NK-92 treated with Interleukin-12 subunit alpha and Interleukin-12 subunit beta, amount 100 ng/mL, for 24 hours (cell line): ENCODE measurements around the gene GUCY2D.

Source experiments
- DNase-seq: peaks from one replicate; lab custom pipeline; 2025; lab: John Stamatoyannopoulos, UW

Gene GUCY2D

GRCh38 chr17:7992516-7992915 is 9.9 kb upstream of the GUCY2D start:
- no peak for DNase-seq

GRCh38 chr17:7992924-7993323 is 9.5 kb upstream of the GUCY2D start:
- DNase-seq: no peak

DNA sequence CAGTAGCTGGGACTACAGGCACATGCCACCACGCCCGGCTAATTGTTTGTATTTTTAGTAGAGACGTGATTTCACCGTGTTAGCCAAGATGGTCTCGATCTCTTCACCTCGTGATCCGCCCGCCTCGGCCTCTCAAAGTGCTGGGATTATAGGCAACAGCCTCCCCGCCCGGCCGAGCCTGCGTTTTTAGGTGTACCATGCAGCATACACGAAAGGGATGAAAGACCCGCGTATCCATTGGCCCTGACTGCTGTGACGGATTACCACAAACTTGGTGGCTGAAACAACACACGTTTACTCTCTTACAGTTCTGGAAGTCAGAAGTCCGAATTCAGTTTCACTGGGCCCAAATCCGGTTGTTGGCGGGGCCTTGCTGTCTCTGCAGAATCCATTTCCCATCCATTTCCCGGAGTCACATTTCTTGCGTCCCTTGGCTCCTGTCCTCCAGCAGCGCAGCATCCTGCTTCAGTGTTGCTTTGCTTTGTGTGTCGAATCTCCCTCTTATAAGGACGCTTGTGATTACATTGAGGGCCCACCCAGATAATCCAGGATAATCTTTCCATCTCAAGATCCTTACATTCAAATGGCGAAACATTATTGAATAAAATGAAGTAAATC is 8.3 kb upstream of the GUCY2D start:
- no peak for DNase-seq

GRCh38 chr17:7995724-7996123 is 6.7 kb upstream of the GUCY2D start:
- no peak for DNase-seq

- DNase-seq: no peak
Observed at GRCh38 chr17:7997186-7997585, 5.2 kb upstream of the GUCY2D start.

GRCh38 chr17:8002721-8003593 is 542 bp downstream of the GUCY2D start:
- DNase-seq: no peak

- DNase-seq: no peak
Observed at GRCh38 chr17:8003594-8004181, 1.3 kb downstream of the GUCY2D start.

GRCh38 chr17:8004899-8005298 is 2.5 kb downstream of the GUCY2D start:
- no peak for DNase-seq

GRCh38 chr17:8005357-8005756 is 2.9 kb downstream of the GUCY2D start:
- no peak for DNase-seq

DNA sequence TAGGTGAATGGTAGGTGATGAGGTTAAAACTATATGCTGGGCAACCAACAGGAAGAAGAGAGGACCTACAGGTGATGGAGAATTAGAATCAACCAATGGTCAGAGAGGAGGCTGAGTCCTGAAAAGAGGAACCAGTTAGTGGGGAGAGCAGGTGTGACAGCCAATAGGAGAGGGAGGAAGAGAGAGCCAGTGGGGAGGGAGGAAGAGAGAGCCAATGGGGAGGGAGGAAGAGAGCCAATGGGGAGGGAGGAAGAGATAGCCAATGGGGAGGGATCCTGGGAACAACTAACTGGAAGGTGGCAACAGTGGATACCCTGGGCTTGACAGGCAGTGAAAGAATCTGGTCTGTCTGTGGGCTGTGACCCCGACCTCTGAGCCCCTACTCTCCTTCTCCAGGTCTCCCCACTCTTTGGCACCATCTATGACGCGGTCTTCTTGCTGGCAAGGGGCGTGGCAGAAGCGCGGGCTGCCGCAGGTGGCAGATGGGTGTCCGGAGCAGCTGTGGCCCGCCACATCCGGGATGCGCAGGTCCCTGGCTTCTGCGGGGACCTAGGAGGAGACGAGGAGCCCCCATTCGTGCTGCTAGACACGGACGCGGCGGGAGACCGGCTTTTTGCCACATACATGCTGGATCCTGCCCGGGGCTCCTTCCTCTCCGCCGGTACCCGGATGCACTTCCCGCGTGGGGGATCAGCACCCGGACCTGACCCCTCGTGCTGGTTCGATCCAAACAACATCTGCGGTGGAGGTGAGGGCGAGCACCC is 3.7 kb downstream of the GUCY2D start:
- DNase-seq: no peak

DNA sequence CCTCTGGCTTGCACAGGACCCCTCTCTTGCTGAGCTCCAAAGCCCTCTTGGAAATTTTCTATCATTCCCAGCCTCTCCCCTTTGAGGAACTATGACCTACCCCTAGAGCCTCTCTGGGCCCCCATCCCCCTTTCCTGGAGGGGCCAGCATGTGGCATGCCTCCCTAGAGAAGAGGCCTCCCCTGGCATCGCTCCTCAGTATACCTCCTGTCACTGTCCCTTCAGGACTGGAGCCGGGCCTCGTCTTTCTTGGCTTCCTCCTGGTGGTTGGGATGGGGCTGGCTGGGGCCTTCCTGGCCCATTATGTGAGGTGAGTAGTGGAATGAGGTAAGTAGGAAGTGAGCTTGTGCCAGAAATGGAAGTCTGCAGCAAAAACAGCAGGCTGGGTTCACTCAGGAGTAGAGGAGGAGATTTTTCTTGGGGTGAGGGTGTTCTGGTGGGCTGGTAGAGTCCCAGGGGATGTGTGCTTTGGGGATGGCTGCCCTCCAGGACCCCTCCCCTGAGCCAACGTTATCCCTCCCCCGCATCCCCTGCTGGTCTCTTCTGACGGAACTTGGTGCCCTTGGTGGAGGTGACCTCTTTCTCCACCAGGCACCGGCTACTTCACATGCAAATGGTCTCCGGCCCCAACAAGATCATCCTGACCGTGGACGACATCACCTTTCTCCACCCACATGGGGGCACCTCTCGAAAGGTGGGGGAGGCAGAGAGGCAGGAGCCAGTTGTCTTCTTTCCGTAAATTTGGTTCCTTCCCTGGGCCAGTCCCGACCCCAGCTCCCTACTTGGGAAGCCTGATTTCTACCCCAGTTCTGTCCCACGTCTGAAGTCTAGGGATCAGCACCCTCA is 4.6 kb downstream of the GUCY2D start:
- DNase-seq: no peak

DNA sequence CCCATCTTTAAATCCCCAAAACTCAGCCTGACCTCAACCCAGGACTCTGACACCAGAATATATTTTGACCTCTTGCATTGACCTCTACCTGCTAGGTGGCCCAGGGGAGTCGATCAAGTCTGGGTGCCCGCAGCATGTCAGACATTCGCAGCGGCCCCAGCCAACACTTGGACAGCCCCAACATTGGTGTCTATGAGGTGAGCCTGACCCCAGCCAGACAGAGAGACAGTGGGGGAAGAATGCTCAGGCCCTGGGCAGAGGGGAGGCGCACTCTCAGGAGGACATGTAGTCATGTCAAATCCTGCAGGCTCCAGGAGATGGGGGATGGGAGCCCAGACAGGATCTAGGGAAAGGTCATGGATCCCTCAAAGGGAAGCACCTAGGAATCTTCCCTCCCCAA is 5.4 kb downstream of the GUCY2D start:
- DNase-seq: no peak

- DNase-seq: no peak
Observed at GRCh38 chr17:8012045-8012580, 9.7 kb downstream of the GUCY2D start.

DNA sequence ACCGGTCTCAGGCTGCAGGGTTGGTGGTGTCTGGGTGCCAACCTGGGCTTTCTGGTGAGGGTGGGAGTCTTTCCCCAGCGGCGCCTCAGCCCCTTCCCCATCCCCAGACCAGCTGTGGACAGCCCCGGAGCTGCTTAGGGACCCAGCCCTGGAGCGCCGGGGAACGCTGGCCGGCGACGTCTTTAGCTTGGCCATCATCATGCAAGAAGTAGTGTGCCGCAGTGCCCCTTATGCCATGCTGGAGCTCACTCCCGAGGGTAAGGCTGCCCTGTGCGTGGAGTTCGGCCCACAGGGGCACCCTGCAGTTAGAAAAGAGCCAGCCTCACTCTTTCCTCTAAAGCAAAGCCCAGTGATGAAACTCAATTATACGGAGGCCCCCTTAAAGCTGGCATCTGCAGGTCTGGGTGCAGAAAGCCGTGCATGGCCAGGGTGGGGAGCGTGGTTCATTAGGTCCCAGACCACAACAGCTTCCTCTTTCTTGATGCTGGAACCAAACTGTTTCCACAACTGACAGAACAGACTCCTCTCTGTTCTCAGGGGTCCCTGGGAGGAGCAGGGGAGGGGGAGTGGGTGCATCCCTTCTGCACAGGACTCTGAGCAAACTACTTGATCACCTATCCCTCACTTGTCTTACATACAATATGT is 10.7 kb downstream of the GUCY2D start:
- no peak for DNase-seq

GRCh38 chr17:8013731-8014557 is 11.5 kb downstream of the GUCY2D start:
- no peak for DNase-seq

GRCh38 chr17:8014558-8014850 is 12.1 kb downstream of the GUCY2D start:
- no peak for DNase-seq

DNA sequence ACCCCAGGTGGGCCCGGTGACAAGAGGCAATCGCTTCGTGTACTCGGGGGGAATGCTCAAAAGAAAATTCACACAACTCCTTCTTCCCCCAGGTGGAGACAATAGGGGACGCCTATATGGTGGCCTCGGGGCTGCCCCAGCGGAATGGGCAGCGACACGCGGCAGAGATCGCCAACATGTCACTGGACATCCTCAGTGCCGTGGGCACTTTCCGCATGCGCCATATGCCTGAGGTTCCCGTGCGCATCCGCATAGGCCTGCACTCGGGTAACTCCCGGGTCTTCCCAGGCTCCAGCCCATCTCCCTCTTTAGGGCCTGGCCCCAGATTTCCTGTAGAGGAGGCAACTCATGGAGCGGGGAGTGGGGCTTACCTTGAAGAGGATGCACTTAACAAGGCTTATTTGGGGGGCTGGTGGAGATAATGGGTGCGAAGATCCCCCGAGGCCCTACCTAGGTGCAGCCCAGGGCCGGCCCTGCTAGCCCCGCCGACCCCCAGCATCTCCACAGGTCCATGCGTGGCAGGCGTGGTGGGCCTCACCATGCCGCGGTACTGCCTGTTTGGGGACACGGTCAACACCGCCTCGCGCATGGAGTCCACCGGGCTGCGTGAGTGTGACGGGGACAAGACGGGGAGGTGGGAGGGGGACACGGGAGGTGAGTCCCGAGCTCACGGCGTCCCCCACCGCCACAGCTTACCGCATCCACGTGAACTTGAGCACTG is 13.0 kb downstream of the GUCY2D start:
- DNase-seq: no peak

DNA sequence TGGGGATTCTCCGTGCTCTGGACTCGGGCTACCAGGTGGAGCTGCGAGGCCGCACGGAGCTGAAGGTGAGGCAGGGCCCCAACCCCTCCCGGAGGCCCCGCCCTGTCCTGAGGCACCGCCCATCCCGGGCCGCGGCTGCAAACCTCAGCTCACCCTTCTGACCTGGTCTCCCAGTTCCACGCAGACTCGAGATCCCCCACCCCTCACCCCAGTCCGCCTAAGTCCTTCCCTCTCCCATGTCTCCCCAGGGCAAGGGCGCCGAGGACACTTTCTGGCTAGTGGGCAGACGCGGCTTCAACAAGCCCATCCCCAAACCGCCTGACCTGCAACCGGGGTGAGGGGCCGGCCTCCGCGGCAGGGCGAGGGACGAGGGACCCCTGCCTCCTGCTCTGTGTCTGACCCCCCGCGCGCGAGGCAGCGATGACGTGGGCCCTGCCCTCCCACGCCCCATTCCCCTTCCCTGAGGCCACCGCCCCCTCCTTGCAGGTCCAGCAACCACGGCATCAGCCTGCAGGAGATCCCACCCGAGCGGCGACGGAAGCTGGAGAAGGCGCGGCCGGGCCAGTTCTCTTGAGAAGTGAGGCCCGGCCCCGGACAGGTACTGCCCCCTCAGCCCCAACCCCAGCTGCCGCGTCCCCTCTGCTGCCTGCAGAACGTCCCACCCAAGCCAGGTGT is 13.7 kb downstream of the GUCY2D start:
- no peak for DNase-seq
